H1 (cell line): ENCODE data around the gene EZH1. TPM values are rescaled to one million over a fixed set of nuclear protein-coding genes. Genes with fewer than 3 reads are reported as not detected.
A peak's percentile ranks its signal among the peaks of the same experiment; 100 is the strongest.

ENCODE experiments used
- ASH2L ChIP-seq: fragments of 200-600, 300-600 bp; sonication (generic); IDR thresholded peaks from one replicate; pipeline ENCODE4 v1.7.1; 2017; ENCODE audit warnings: low read length
- ATF2 ChIP-seq: IDR thresholded peaks from 2 replicates; pipeline ENCODE4 v1.6.1; 2012; ENCODE audit warnings: low read length, inconsistent platforms
- CREB1 ChIP-seq: IDR thresholded peaks from 2 replicates; pipeline ENCODE4 v1.6.1; 2012; ENCODE audit warnings: inconsistent platforms
- HDAC2 ChIP-seq, 2 experiments: fragments of 300-600 bp in 1 of 2; sonication (generic) in 1 of 2; IDR thresholded peaks; 2 replicates each; pipeline ENCODE4 v1.6.1; 2011 to 2012; ENCODE audit warnings: low read depth in 2 of 2, low read length in 2 of 2, mild to moderate bottlenecking in 2 of 2, moderate library complexity in 2 of 2, borderline replicate concordance in 1 of 2, inconsistent platforms in 1 of 2
- KDM1A ChIP-seq: fragments of 200-600, 300-600 bp; sonication (generic); IDR thresholded peaks from 2 replicates; pipeline ENCODE4 v1.7.1; 2016; ENCODE audit warnings: mild to moderate bottlenecking, low read length, borderline replicate concordance
- MAX ChIP-seq: IDR thresholded peaks from 2 replicates; pipeline ENCODE4 v1.6.1; 2012; ENCODE audit warnings: inconsistent platforms
- SIN3A ChIP-seq, 2 experiments: IDR thresholded peaks in 1 of 2; conservative IDR thresholded peaks in 1 of 2; 2 replicates each; pipeline ENCODE4 v1.6.1; 2011 to 2012; ENCODE audit warnings: low read length in 2 of 2, improper control_type of control experiment in 1 of 2, low read depth in 1 of 2, mild to moderate bottlenecking in 1 of 2
- YY1 ChIP-seq: IDR thresholded peaks from 2 replicates; pipeline ENCODE4 v1.6.1; 2011; ENCODE audit warnings: low read depth, mild to moderate bottlenecking, low read length
- polyA plus RNA-seq, 7 experiments: library from polyadenylated mRNA; depleted of rRNA in 3 of 7; stranded (reverse) in 5 of 7; unstranded in 2 of 7; fragments of >200 nt in 5 of 7; fragments of 200-250 nt in 2 of 7; gene quantifications; 1 replicate in 5 of 7; 2 replicates in 1 of 7; 4 replicates in 1 of 7; pipeline versions ENCODE4 v1.2.1 to v1.2.3, GENCODE V29; 2011 to 2013; ENCODE audit warnings: missing spikeins in 2 of 7, mixed read lengths in 2 of 7
- total RNA-seq: library from RNA; stranded (reverse); fragmentation: NEBNext Ultra II Directional; extraction: Animal tissue kit (Norgen Biotek cat#: 25700); gene quantifications from 2 replicates; pipeline ENCODE4 v1.2.1, GENCODE V29; 2021

The EZH1 gene
- total and polyA plus RNA-seq, 2 of the 8 experiments (the other 6 are each of a cell fraction or from before 2014, with no cell fraction given): 17.4 to 20.8 TPM

- no peak for TF ChIP-seq ATF2
- TF ChIP-seq CREB1: 0 out of 2 replicates have a peak, but pooled peaks have one; percentile 17
- TF ChIP-seq ASH2L: peak; percentile 73
- peak in 1 of 2 experiments; percentile 33; a peak in 1 of 4 replicates for TF ChIP-seq HDAC2 (IDR thresholded peaks at IDR 0.05; ENCODE audit: borderline replicate concordance in 1 of 2, low read depth in 2 of 2, low read length in 2 of 2)
- TF ChIP-seq MAX: peak; percentile 41; the same call in 1 of the 2 replicates
- 0 out of 4 replicates have a peak, but pooled peaks of 1 of the 2 experiments have one; percentile 27 for TF ChIP-seq SIN3A (conservative IDR thresholded peaks at IDR 0.05 in 1 of 2, IDR thresholded peaks at IDR 0.05 in 1 of 2; ENCODE audit: low read depth in 1 of 2, low read length in 2 of 2)
- peak; percentile 76 for TF ChIP-seq KDM1A
- peak; percentile 60 for TF ChIP-seq YY1
Measured at GRCh38 chr17:42653179-42654124, 91.4 kb downstream of the EZH1 start (continued).
